SK-N-MC (cell line): ENCODE measurements around the gene ADAMTSL3.

Experiments
- DNase-seq: peaks from one replicate; pipeline ENCODE4 v3.0.0-alpha.2; 2011; ENCODE audit warnings: low read depth, low spot score
- H3K27ac ChIP-seq: fragments of 200-600 bp; sonication (generic); 2 replicates; pipeline ENCODE4 v1.5.1; 2016; ENCODE audit warnings: mixed run types
- H3K36me3 ChIP-seq: fragments of 200-600 bp; sonication (generic); 2 replicates; pipeline ENCODE4 v1.6.1; 2017; ENCODE audit warnings: antibody characterized with exemption, low read length, mixed read lengths; ENCODE audit not compliant: insufficient read depth
- H3K4me3 ChIP-seq: fragments of 200-600 bp; sonication (generic); 2 replicates; pipeline ENCODE4 v1.5.1; 2016
- H3K9ac ChIP-seq: fragments of 200-600 bp; sonication (generic); 2 replicates; pipeline ENCODE4 v1.8.0; 2017; ENCODE audit warnings: mixed run types, mixed read lengths; ENCODE audit not compliant: insufficient read length
- H3K9me3 ChIP-seq: fragments of 200-600 bp; sonication (generic); 2 replicates; pipeline ENCODE4 v1.6.1; 2017; ENCODE audit warnings: low read depth, mild to moderate bottlenecking, antibody characterized with exemption, low read length, moderate library complexity, mixed read lengths
- EZH2 ChIP-seq: fragments of 200-600 bp; sonication (generic); IDR thresholded peaks from one replicate; pipeline ENCODE4 v1.6.1; 2017; ENCODE audit warnings: antibody characterized with exemption
- FOXP2 ChIP-seq: optimal IDR thresholded peaks from 2 replicates; pipeline ENCODE3; 2011; ENCODE audit warnings: mild to moderate bottlenecking, moderate library complexity; ENCODE audit not compliant: insufficient read depth; ENCODE audit errors: extremely low read length, control extremely low read depth
- POLR2AphosphoS5 ChIP-seq: IDR thresholded peaks from 2 replicates; pipeline ENCODE4 v1.6.1; 2012; ENCODE audit warnings: mild to moderate bottlenecking, low read depth, low read length, borderline replicate concordance

ADAMTSL3 gene

GRCh38 chr15:83855956-83856355 lies 202.0 kb downstream of the ADAMTSL3 start:
- Histone ChIP-seq H3K36me3 (no peaks in the 10 kb centered on the region), H3K4me3 (no peak overlapping the region), H3K27ac (no peak overlapping the region), H3K9ac (no peak overlapping the region), H3K9me3 (no peaks in the 10 kb centered on the region)
- DNase-seq = no peak
- TF ChIP-seq FOXP2 (no peak), EZH2 (no peak), POLR2AphosphoS5 (no peak)

GRCh38 chr15:83858820-83859505 lies 205.0 kb downstream of the ADAMTSL3 start:
- Histone ChIP-seq H3K27ac (no peak overlapping the region), H3K4me3 (no peak overlapping the region), H3K9ac (no peak overlapping the region), H3K9me3 (no peaks in the 10 kb centered on the region), H3K36me3 (no peaks in the 10 kb centered on the region)
- TF ChIP-seq FOXP2 = no peak
- TF ChIP-seq EZH2 = no peak
- TF ChIP-seq POLR2AphosphoS5 = no peak
- no peak for DNase-seq

- no peak overlapping the region for H3K9ac ChIP-seq
- no peak overlapping the region for H3K4me3 ChIP-seq
- no peaks in the 10 kb centered on the region for H3K36me3 ChIP-seq
- TF ChIP-seq FOXP2 = no peak
- no peak for TF ChIP-seq POLR2AphosphoS5
- no peak for TF ChIP-seq EZH2
- H3K27ac ChIP-seq = no peak overlapping the region
- no peak for DNase-seq
- H3K9me3 ChIP-seq = no peaks in the 10 kb centered on the region
These were observed 212.8 kb downstream of the ADAMTSL3 start for GRCh38 chr15:83866692-83867091.

- Histone ChIP-seq H3K27ac (no peak overlapping the region), H3K9ac (no peak overlapping the region), H3K4me3 (no peak overlapping the region), H3K36me3 (no peaks in the 10 kb centered on the region), H3K9me3 (no peaks in the 10 kb centered on the region)
- no peak for DNase-seq
- TF ChIP-seq FOXP2 = no peak
- no peak for TF ChIP-seq POLR2AphosphoS5
- TF ChIP-seq EZH2 = no peak
These were observed 215.4 kb downstream of the ADAMTSL3 start for GRCh38 chr15:83869341-83869740.

GRCh38 chr15:83871808-83872559 lies 218.1 kb downstream of the ADAMTSL3 start:
- Histone ChIP-seq H3K9me3 (no peaks in the 10 kb centered on the region), H3K27ac (no peak overlapping the region), H3K4me3 (no peak overlapping the region), H3K9ac (no peak overlapping the region), H3K36me3 (no peaks in the 10 kb centered on the region)
- TF ChIP-seq POLR2AphosphoS5 (no peak), EZH2 (no peak), FOXP2 (no peak)
- DNase-seq = no peak

GRCh38 chr15:83873966-83874365 lies 220.0 kb downstream of the ADAMTSL3 start:
- no peaks in the 10 kb centered on the region for H3K9me3 ChIP-seq
- H3K27ac ChIP-seq = no peak overlapping the region
- no peak overlapping the region for H3K9ac ChIP-seq
- H3K4me3 ChIP-seq = no peak overlapping the region
- no peaks in the 10 kb centered on the region for H3K36me3 ChIP-seq
- DNase-seq = no peak
- TF ChIP-seq FOXP2 (no peak), POLR2AphosphoS5 (no peak), EZH2 (no peak)

GRCh38 chr15:83880529-83880928 lies 226.6 kb downstream of the ADAMTSL3 start:
- Histone ChIP-seq H3K4me3 (no peak overlapping the region), H3K27ac (no peak overlapping the region), H3K9ac (no peak overlapping the region), H3K36me3 (no peaks in the 10 kb centered on the region), H3K9me3 (no peaks in the 10 kb centered on the region)
- DNase-seq = no peak
- TF ChIP-seq FOXP2 = no peak
- no peak for TF ChIP-seq EZH2
- no peak for TF ChIP-seq POLR2AphosphoS5

GRCh38 chr15:83881156-83881555 lies 227.2 kb downstream of the ADAMTSL3 start:
- H3K27ac ChIP-seq = no peak overlapping the region
- no peaks in the 10 kb centered on the region for H3K36me3 ChIP-seq
- H3K9ac ChIP-seq = no peak overlapping the region
- DNase-seq = no peak
- no peak overlapping the region for H3K4me3 ChIP-seq
- TF ChIP-seq FOXP2 (no peak), EZH2 (no peak), POLR2AphosphoS5 (no peak)
- H3K9me3 ChIP-seq = no peaks in the 10 kb centered on the region

GRCh38 chr15:83886321-83886720 lies 232.4 kb downstream of the ADAMTSL3 start:
- Histone ChIP-seq H3K9me3 (no peaks in the 10 kb centered on the region), H3K9ac (no peak overlapping the region), H3K27ac (no peak overlapping the region)

More at GRCh38 chr15:83886321-83886720, 232.4 kb downstream of the ADAMTSL3 start:
- Histone ChIP-seq H3K36me3 (no peaks in the 10 kb centered on the region), H3K4me3 (no peak overlapping the region)
- DNase-seq = no peak
- TF ChIP-seq POLR2AphosphoS5 = no peak
- no peak for TF ChIP-seq EZH2
- no peak for TF ChIP-seq FOXP2
